ENCODE results near the gene MIDN. TPM values are rescaled to one million over a fixed set of nuclear protein-coding genes. Genes with fewer than 3 reads are reported as not detected.

Gene MIDN
- polyA plus RNA-seq, 1 donor, result 47.1 TPM

- DNase-seq, result no peak
Measured at GRCh38 chr19:1283207-1283916, 35.0 kb downstream of the MIDN start.

GRCh38 chr19:1283917-1284292 lies 35.5 kb downstream of the MIDN start:
- no peak for DNase-seq

- no peak for DNase-seq
Measured at GRCh38 chr19:1284293-1284978, 36.1 kb downstream of the MIDN start.

DNA sequence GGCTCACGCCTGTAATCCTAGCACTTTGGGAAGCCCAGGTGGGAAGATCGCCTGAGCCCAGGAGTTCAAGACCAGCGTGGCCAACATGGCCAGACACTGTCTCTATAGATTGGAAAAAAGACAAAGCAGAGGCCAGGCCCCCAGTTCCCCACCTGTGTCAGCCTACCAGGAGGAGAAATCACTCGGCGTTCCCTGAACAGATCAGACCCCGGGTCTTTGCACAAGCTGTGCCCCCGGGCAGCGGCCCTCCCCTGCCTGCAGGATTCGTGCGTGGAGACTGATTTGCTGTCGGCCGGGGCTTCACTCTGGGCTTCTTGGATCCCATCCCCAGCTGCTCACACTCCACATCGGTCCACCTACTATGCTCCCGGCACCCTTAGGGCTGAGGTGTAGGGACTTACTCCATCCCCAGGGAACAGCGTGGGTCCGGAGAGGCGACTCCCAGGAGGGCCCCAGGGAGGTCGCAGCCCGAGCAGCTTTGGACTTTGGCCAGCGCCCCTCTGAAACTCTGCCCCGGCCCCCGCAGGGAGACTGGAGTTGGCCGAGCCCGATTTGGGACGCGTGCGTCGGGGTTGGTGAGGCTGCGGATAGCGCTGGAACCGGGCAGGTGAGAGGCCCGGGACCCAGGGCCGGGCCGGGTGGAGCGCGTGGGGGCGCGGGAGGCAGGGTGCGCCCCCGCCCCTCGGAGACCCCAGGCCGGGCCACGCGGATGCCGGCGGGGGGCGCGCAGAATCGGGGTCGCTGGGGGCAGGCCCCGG lies 36.8 kb downstream of the MIDN start:
- DNase-seq, result no peak

- DNase-seq, result no peak
Measured at GRCh38 chr19:1285737-1286360, 37.5 kb downstream of the MIDN start, which contains the start of gene EFNA2. TSS of gene EFNA2 (plus strand) at chr19:1285873. CDS start at chr19:1286169, 296 bp downstream.

DNA sequence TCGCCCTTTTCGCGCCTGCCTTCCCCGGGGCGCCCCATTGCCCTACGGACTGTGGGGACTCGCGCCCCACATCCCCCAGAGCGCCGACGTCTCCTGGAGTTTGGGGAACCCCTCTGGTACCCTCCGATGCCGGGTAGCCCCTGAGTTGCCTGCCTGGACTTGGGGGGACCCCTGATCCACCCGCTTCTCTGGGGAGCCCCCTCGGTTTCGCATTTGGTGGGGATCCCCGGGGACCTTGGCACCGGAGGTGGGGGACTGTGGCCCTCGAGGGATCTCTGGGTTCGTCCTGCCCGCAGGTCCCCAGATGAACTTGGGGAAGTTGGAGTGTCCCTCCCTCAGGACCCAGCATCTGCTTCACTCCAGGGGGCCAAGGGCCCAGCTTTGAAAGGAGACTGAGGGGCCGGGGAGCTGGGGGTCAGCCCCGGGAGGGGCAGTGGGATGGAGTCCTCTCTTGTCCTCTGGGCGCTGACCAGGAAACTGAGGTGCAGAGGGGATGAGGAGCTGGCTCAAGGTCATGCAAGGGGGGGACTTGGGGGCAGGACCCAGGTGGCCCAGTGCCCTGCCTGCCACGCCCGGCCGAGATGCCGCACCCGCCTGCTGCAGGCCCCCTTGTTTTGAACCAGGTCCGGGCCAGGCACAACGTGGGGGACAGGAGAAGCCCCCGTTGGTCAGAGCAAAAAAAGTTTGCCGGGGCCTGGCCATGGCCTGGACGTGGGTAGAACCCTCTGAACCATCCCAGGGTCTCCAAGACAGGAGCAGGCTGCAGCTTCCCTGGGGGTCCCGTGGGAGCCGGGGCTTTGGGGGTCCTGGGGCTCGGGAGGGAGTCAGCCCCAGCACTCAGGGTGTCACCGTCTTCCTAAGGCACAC lies 38.3 kb downstream of the MIDN start:
- no peak for DNase-seq

- DNase-seq, result no peak
Measured at GRCh38 chr19:1287354-1288225, 39.2 kb downstream of the MIDN start.

DNA sequence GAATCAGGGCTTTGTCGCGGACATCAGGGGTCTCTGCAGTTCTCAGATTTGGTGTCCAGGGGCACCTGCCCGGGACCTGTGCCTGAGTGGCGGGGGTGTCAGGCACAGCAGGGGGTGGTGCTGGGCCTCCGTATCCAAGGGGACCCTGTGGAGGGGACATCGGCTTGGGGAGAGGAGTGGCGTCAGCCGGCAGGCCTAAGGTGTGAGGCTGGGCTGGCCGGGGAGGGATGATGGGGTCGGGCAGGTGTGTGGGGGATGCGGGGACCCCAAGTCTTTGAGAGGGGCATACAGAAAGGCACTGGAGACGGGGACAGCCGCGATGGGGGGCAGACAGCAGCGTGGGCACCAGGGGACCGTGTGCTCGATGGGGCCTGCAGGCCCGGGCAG lies 39.8 kb downstream of the MIDN start:
- no peak for DNase-seq

GRCh38 chr19:1288833-1289685 lies 40.7 kb downstream of the MIDN start:
- no peak for DNase-seq

DNA sequence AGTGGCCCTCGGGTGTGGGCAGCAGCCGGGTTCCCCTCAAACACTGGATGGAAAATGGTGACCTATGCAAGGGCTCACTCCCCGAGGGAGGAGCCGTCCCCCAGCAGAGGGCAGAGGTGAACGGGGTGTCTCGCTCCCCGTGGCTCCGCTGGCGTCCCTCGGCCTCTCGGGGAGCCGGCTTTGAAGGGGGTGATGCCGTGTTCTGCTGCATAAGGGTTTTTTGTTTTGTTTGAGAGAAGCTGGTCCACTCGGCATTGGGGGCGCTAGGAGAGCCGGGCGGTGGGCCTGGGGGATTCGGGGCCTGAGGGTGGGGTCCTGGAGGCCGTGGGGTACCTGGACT lies 41.3 kb downstream of the MIDN start:
- no peak for DNase-seq

- no peak for DNase-seq
Measured at GRCh38 chr19:1290196-1290702, 41.9 kb downstream of the MIDN start.

DNA sequence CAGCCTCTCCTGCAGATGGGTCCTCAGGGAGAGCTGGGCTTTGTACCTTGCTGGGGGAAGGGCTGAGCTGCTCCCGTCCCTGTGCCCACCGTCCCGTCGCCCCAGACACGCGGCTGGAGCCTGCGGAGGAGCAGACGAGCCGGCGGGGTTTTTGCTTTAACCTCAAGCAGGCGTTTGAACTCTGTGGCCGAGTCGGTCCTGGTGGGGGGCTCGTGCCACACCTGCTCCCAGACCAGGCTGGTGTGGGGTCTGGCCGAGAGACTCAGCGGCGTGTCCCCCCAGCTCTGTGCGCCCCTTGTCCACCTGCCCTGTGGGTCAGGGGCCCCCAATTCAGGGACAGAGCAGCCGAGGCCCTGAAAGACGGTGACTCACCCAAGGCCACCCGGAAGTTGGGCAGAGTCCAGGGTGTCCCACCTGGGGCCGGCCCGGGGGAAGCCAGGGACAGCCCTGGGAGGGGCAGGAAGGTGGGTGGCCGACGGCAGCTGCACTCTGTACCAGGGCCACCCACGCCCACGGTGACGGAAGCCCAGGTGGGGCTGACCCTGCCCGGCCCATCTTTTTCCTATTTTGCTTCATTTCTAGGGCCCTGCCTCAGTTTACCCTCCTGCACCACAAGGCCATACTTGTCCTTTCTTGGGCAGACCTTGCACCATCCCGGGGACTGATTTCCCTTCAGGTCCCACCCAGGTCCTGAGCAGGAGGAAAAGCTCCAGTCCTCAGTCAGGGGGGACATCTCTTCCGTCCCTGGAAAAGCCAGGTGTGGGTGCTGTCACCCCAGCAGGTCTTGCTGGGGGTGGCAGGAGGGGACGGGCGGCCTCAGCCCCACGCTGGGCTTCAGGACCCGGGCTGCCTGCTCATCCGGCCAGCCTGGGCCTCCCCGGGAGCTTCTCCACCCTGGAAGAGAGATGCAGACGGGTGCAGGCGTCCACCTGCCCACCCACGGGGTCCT lies 42.6 kb downstream of the MIDN start:
- DNase-seq, result no peak

- DNase-seq, result no peak
Measured at GRCh38 chr19:1291761-1292418, 43.5 kb downstream of the MIDN start.

GRCh38 chr19:1292419-1293151 lies 44.2 kb downstream of the MIDN start:
- no peak for DNase-seq

- no peak for DNase-seq
Measured at GRCh38 chr19:1293782-1294604, 45.6 kb downstream of the MIDN start.

DNA sequence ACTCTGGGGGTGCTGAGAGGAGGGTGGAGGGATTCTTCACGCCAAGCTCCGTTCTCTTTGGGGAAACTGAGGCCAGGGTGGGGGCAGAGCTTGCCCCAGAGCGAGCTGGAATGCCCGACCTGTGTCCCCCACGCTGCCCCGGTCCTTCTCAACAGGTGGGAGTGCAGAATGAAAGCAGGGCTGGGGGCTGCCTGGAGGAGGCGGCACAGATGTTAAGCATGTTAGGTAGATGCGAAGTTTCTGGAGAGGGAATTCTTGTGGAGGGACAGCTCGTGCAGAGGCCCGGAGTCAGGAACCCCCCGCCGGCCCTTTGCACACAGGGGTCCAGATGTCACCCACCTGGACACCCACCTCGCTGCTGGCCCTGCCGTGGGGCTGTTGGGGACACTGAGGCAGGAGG lies 46.3 kb downstream of the MIDN start:
- DNase-seq, result no peak
